ENCODE results near the gene RIF1.

Gene RIF1

GRCh38 chr2:151525821-151526373 is 116.2 kb downstream of the RIF1 start:
- DNase-seq: no peak

GRCh38 chr2:151526572-151527090 is 116.9 kb downstream of the RIF1 start:
- no peak for DNase-seq
